CD8-positive, alpha-beta memory T cell (primary cell): Measurements from ENCODE around the gene CRYBA2. TPM values are rescaled to one million over a fixed set of nuclear protein-coding genes. Genes with fewer than 3 reads are reported as not detected.

Source experiments
- CTCF ChIA-PET: fragments of 350-600 bp; sonication (Branson Sonifier 250); formaldehyde crosslinking; loops from one replicate; lab custom pipeline; 2021; ENCODE audit warnings: antibody characterized with exemption; lab: Charles Lee
- POLR2A ChIA-PET: fragments of 350-600 bp; sonication (Branson Sonifier 250); formaldehyde crosslinking; loops from one replicate; lab custom pipeline; 2021; ENCODE audit warnings: antibody characterized with exemption; lab: Charles Lee
- DNase-seq, 5 donors: peaks; one replicate each; pipeline versions ENCODE4 v3.0.0 to v3.0.0-alpha.2; 2020 to 2022; ENCODE audit warnings: mixed read lengths in 1 of 5
- H3K27ac ChIP-seq: one replicate; pipeline ENCODE4 v1.7.0; 2013; ENCODE audit warnings: low read depth, mild to moderate bottlenecking, low read length, moderate library complexity
- H3K27me3 ChIP-seq: 2 replicates; pipeline ENCODE4 v1.7.0; 2013; ENCODE audit warnings: low read length, mild to moderate bottlenecking; ENCODE audit not compliant: insufficient read depth, poor library complexity, severe bottlenecking
- H3K36me3 ChIP-seq: 2 replicates; pipeline ENCODE4 v1.7.0; 2013; ENCODE audit warnings: mild to moderate bottlenecking, low read length, moderate library complexity; ENCODE audit not compliant: insufficient read depth
- H3K4me1 ChIP-seq: 2 replicates; pipeline ENCODE4 v1.7.0; 2013; ENCODE audit warnings: mild to moderate bottlenecking, low read length, moderate library complexity; ENCODE audit not compliant: insufficient read depth
- H3K4me3 ChIP-seq: 2 replicates; pipeline ENCODE4 v1.7.0; 2013; ENCODE audit warnings: mild to moderate bottlenecking, low read length
- H3K9me3 ChIP-seq: 2 replicates; pipeline ENCODE4 v1.7.0; 2013; ENCODE audit warnings: mild to moderate bottlenecking, low read length
- H3K27ac Mint-ChIP-seq, 8 donors: one replicate each; pipeline ENCODE4 v1.8.0; 2020 to 2021; ENCODE audit warnings: mixed read lengths in 8 of 8, mild to moderate bottlenecking in 6 of 8, inconsistent platforms in 3 of 8, moderate library complexity in 3 of 8
- H3K27me3 Mint-ChIP-seq, 2 donors: one replicate each; pipeline ENCODE4 v1.8.0; 2020 to 2021; ENCODE audit warnings: mixed read lengths in 2 of 2, mild to moderate bottlenecking in 1 of 2, moderate library complexity in 1 of 2
- H3K36me3 Mint-ChIP-seq, 3 donors: one replicate each; pipeline ENCODE4 v1.8.0; 2020 to 2021; ENCODE audit warnings: mixed read lengths in 3 of 3, inconsistent platforms in 1 of 3, mild to moderate bottlenecking in 1 of 3
- H3K4me1 Mint-ChIP-seq, 3 donors: one replicate each; pipeline ENCODE4 v1.8.0; 2020 to 2021; ENCODE audit warnings: mixed read lengths in 3 of 3, inconsistent platforms in 1 of 3, mild to moderate bottlenecking in 1 of 3
- H3K4me3 Mint-ChIP-seq, 7 donors: one replicate each; pipeline ENCODE4 v1.8.0; 2020 to 2021; ENCODE audit warnings: mixed read lengths in 7 of 7, mild to moderate bottlenecking in 6 of 7, moderate library complexity in 4 of 7, inconsistent platforms in 2 of 7
- H3K9me3 Mint-ChIP-seq, 5 donors: one replicate each; pipeline ENCODE4 v1.8.0; 2020 to 2022; ENCODE audit warnings: mixed read lengths in 5 of 5, mild to moderate bottlenecking in 3 of 5, moderate library complexity in 2 of 5, inconsistent platforms in 1 of 5
- polyA plus RNA-seq: library from polyadenylated mRNA; unstranded; fragments of 300-500 nt; fragmentation: Illumina TruSeq; gene quantifications from one replicate; pipeline ENCODE4 v1.2.3, GENCODE V29; 2021
- total RNA-seq, 2 experiments: library from RNA; stranded (reverse); gene quantifications; one replicate each; pipeline ENCODE4 v1.2.3, GENCODE V29; 2021

CRYBA2 gene, protein sequence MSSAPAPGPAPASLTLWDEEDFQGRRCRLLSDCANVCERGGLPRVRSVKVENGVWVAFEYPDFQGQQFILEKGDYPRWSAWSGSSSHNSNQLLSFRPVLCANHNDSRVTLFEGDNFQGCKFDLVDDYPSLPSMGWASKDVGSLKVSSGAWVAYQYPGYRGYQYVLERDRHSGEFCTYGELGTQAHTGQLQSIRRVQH
- total RNA-seq (not detected), polyA plus RNA-seq (not detected)

DNA sequence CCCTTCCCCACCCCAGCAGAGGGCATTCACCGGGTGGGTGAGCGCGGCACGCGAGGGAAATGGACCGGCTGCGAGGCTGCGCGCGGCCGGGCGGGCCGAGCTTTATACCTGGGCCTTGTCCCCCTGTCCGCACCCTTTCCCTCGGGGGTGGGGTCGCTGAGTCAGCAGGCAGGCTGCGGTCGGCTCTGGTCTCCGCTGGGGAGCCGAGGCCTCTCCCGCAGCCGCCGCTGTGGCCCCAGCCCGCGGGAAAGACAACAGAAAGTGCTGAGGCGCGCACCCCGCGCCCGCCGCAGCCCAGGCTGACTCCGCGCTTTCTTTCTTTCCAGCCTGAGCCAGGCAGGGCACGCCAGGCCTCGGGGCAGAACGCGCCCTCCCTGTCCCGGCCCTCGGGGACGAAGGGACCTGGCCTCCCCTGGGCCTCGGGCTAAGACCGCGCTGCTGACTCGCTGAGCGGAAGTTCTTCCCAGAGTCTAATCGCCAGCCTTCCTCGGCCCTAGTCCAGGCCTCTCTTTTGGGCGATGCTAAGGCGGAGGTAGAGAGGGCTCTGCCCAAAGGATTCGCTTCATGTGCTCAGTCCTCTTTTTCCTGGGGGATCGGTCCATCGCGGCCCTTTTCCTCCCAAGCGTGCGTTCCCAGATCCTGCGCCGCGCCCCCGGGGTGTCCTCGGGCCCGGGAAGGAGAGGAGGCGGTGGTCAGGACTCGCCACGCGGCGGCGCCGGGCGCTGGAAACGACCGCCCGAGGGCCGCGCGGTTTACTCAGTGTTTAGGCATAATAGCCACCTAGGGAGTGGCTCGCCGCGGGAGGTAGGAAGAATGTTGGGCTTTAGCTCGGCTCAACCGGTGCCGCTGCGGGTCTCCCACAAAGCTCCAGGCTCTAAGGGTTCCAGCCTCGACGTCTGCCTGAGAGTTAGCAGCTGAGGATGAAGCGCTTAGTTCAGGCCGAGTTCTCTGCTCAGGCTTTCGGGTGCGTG is at the start of gene CRYBA2:
TSS of gene CRYBA2 (minus strand) at position 78 of the 971 bp plus-strand sequence. CDS start 246 bp downstream, outside the sequence.
- Histone ChIP-seq H3K27ac (no peak within 1 kb of the TSS), H3K9me3 (no peaks in the 10 kb centered on the region), H3K4me3 (no peak within 1 kb of the TSS), H3K4me1 (peaks cover 12% of the 10 kb centered on the region), H3K27me3 (peaks cover 65% of the 10 kb centered on the region), H3K36me3 (no peaks in the 10 kb centered on the region)
- Mint-ChIP-seq H3K27me3 (peaks cover 68 to 90% of the 10 kb centered on the region in 2 donors), H3K4me3 (peak within 1 kb of the TSS in 4 of 7 donors; percentile 10 to 39 (median 26)), H3K9me3 (no peaks in the 10 kb centered on the region), H3K4me1 (peaks cover 2 to 27% (median 7%) of the 10 kb centered on the region in 3 donors), H3K36me3 (no peaks in the 10 kb centered on the region), H3K27ac (peak within 1 kb of the TSS in 1 of 8 donors; percentile 58)
- ChIA-PET POLR2A (no interaction called here), CTCF (interaction anchor here (1.4 to 3.9 kb wide), 4 partner anchors 11 to 95 kb away, joined by 4 to 28 read pairs (median 10); no protein-coding TSS in a partner anchor)
- no peak for DNase-seq

DNA sequence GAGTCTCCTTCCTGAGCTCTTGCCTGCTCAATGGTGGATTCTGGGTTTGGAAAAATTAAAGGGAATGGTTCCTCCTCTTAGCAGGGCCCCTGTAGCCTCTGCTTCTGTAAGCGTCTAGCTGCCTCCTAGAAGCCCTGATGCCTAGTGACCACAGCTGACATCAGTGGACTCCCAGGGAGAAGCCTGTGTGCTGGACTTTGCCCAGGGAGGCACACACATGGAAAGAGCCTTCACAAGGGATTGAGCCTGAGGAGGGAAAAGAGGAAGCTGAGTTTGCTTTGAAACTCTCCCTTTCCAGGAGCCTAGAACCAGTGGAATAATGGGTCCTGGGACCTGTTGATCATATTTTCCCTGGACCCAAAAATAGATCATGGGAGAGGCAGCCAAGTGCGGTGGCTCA is 49.5 kb upstream of the CRYBA2 start:
- Mint-ChIP-seq H3K9me3 (no peaks in the 10 kb centered on the region), H3K27ac (no peak overlapping the region), H3K27me3 (peaks cover 34 to 87% of the 10 kb centered on the region in 2 donors), H3K36me3 (no peaks in the 10 kb centered on the region), H3K4me1 (peaks cover 8 to 11% (median 10%) of the 10 kb centered on the region in 3 donors), H3K4me3 (no peak overlapping the region)
- POLR2A ChIA-PET: no interaction called here
- Histone ChIP-seq H3K4me3 (no peak overlapping the region), H3K4me1 (no peaks in the 10 kb centered on the region), H3K27me3 (peaks cover 10% of the 10 kb centered on the region), H3K9me3 (no peaks in the 10 kb centered on the region), H3K27ac (no peak overlapping the region), H3K36me3 (no peaks in the 10 kb centered on the region)
- no peak for DNase-seq
- CTCF ChIA-PET: interaction anchor here (2.2 to 5.4 kb wide), 3 partner anchors 13 to 63 kb away, joined by 5 to 27 read pairs (median 21); no protein-coding TSS in a partner anchor

DNA sequence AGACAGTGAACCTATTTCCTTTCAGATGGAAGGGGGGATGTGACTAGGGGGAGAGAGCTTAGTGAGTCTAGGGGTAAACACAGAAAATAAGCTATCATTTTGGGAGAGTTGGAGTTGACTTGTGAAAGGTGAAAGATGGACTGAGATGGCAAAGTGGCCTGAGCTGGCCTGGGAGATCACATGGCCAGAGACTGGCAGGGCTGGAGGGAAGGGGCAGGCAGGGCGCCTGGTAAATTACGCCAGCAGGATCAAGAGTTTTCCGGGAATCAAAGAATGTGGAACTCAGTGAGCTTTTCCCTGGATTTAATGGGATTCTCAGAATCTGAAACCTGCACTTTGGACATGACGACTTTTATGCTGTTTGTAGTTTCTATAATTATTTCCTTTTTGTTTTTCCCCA is 48.9 kb upstream of the CRYBA2 start:
- Mint-ChIP-seq H3K27me3 (peaks cover 36 to 87% of the 10 kb centered on the region in 2 donors), H3K9me3 (no peaks in the 10 kb centered on the region), H3K27ac (peak overlapping the region in 1 of 8 donors; percentile 77), H3K36me3 (no peaks in the 10 kb centered on the region), H3K4me3 (no peak overlapping the region), H3K4me1 (peaks cover 8 to 11% (median 10%) of the 10 kb centered on the region in 3 donors)
- Histone ChIP-seq H3K27ac (no peak overlapping the region), H3K4me3 (no peak overlapping the region), H3K27me3 (peaks cover 10% of the 10 kb centered on the region), H3K9me3 (no peaks in the 10 kb centered on the region), H3K36me3 (no peaks in the 10 kb centered on the region), H3K4me1 (no peaks in the 10 kb centered on the region)
- CTCF ChIA-PET: interaction anchor here (2.2 to 5.4 kb wide), 3 partner anchors 12 to 62 kb away, joined by 5 to 27 read pairs (median 21); no protein-coding TSS in a partner anchor
- no peak for DNase-seq
- POLR2A ChIA-PET: no interaction called here

DNA sequence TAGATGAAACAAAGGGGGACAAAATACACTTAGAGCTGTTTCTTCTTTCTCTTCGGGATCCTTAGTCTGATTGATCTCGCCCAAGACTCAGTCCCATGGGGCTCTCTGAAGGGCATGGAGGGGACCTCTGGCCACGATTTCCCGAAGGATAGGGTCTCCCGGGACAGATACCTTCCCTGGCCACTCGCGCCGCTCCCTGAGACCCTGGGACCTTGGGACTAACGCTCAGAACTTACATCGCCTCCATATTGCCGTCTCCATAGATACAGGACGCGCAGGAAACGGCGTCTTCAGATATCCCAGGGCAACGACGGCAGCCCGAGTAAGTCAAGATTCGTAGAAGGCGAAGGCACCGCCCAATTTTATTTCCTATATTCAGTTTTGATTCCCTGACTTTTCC is 48.0 kb upstream of the CRYBA2 start, which contains the start of gene CFAP65:
TSS of gene CFAP65 (minus strand) at position 265 of the 400 bp plus-strand sequence. CDS start 2,468 bp downstream, outside the sequence.
- Mint-ChIP-seq H3K36me3 (no peaks in the 10 kb centered on the region), H3K4me1 (peaks cover 8 to 11% (median 10%) of the 10 kb centered on the region in 3 donors), H3K9me3 (no peaks in the 10 kb centered on the region), H3K27me3 (peaks cover 35 to 80% of the 10 kb centered on the region in 2 donors), H3K4me3 (peak within 1 kb of the TSS in 6 of 7 donors; percentile 51 to 72 (median 60)), H3K27ac (peak within 1 kb of the TSS in 1 of 8 donors; percentile 77)
- Histone ChIP-seq H3K27me3 (peaks cover 10% of the 10 kb centered on the region), H3K27ac (no peak within 1 kb of the TSS), H3K4me1 (no peaks in the 10 kb centered on the region), H3K36me3 (no peaks in the 10 kb centered on the region), H3K9me3 (no peaks in the 10 kb centered on the region), H3K4me3 (no peak within 1 kb of the TSS)
- peak in 1 of 5 donors; percentile 25 for DNase-seq
- ChIA-PET POLR2A (interaction anchor here (0.8 kb wide), 1 partner anchor 20 kb away, joined by 3 read pairs; the partner anchor contains the start of gene IHH), CTCF (interaction anchor here (1.4 to 5.4 kb wide), 4 partner anchors 11 to 61 kb away, joined by 3 to 27 read pairs (median 13); no protein-coding TSS in a partner anchor)

DNA sequence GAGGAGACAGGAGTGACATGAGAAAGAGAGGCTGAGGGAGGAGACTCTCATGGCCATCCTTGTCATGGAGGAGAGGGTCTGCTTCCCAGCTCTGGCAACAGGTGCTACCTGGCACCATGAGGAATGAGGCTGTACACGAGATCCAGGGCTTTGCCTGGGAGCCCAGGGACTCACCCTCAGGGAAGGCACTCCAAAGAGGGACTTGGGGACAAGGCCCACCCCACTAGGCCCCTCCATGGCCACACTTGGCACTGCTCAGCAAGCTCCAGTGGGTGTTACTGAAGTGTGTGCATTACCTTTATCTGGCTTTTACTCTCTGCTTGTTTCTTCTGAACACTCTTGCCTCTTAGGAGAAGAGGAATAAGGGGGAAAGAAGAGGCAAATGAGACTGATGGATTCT is 45.4 kb upstream of the CRYBA2 start:
- H3K27ac Mint-ChIP-seq: no peak overlapping the region
- peaks cover 10% of the 10 kb centered on the region for H3K27me3 ChIP-seq
- POLR2A ChIA-PET: no interaction called here

DNA sequence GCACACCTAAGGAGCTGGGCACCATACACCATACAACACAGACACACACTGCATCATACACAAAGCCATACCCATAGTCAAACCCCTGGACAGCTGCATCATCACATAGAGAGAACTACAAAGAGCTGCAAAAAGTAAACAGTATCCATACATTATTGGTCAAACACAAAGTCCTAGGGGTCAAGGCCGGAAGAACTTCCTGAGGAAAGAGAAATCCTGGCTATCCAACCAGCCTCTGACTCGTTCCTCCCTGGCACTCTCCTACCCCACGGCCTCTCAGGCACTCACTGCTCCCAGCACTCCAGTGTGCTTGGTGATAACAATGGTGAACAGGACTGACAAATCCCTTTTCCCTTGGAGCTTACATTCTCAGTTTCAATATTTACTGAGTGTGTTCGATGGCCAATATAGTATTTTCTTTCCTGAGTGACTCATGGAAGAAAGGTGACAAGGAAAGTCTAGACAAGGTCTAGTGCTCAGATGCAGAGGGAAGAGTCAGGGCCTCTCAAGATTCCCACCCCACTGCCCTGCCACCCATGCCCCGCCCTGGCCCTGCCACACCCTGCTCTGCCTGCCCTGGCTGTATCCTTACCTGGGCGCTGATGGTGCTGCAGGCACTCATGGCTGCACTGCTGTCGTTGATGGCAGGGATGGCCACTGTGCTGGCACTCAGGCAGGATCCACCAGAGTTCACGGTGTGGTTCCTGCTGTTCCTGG is 44.7 kb upstream of the CRYBA2 start:
- peaks cover 10% of the 10 kb centered on the region for H3K27me3 ChIP-seq
- CTCF ChIA-PET: interaction anchor here (0.7 to 1.7 kb wide), 3 partner anchors 8 to 122 kb away, joined by 3 to 6 read pairs (median 3); no protein-coding TSS in a partner anchor
- no peak overlapping the region for H3K27ac Mint-ChIP-seq
- no peak overlapping the region for H3K4me3 Mint-ChIP-seq
- H3K4me1 ChIP-seq: no peaks in the 10 kb centered on the region
- no peaks in the 10 kb centered on the region for H3K9me3 ChIP-seq
- DNase-seq: no peak
- POLR2A ChIA-PET: no interaction called here
- no peak overlapping the region for H3K4me3 ChIP-seq
- H3K27ac ChIP-seq: no peak overlapping the region
- no peaks in the 10 kb centered on the region for H3K36me3 ChIP-seq
- no peaks in the 10 kb centered on the region for H3K9me3 Mint-ChIP-seq
- H3K36me3 Mint-ChIP-seq: no peaks in the 10 kb centered on the region
- peaks cover 8 to 11% (median 10%) of the 10 kb centered on the region in 3 donors for H3K4me1 Mint-ChIP-seq
- peaks cover 29 to 86% of the 10 kb centered on the region in 2 donors for H3K27me3 Mint-ChIP-seq

More for the DNA sequence above, 45.4 kb upstream of the CRYBA2 start:
- Mint-ChIP-seq H3K4me1 (peaks cover 8 to 11% (median 10%) of the 10 kb centered on the region in 3 donors), H3K36me3 (no peaks in the 10 kb centered on the region), H3K27me3 (peaks cover 32 to 85% of the 10 kb centered on the region in 2 donors), H3K4me3 (no peak overlapping the region), H3K9me3 (no peaks in the 10 kb centered on the region)
- H3K4me3 ChIP-seq: no peak overlapping the region
- H3K9me3 ChIP-seq: no peaks in the 10 kb centered on the region
- DNase-seq: no peak
- H3K36me3 ChIP-seq: no peaks in the 10 kb centered on the region
- no peak overlapping the region for H3K27ac ChIP-seq
- CTCF ChIA-PET: interaction anchor here (0.9 to 1.7 kb wide), 2 partner anchors 117 to 121 kb away, joined by 3 to 6 read pairs; no protein-coding TSS in a partner anchor
- H3K4me1 ChIP-seq: no peaks in the 10 kb centered on the region

DNA sequence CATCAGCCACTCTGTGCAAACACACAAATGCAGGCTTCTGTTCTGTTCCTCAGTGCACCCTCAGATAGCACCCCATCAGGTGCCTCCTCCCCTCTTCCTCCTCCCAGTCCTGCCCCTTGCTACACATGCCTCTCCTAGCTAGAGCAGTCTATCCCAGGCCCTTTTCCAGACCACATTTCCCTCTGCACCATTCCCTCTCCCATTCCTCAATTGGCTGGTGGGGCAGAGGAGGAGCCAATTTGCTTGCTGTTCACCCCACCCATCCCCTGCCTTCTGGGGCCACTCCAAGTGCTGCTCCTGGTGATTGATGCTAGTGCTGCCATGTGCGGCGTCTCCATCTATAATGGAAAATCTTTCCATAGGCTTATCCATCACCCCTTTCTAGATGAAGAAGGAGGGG is 42.7 kb upstream of the CRYBA2 start:
- H3K9me3 ChIP-seq: no peaks in the 10 kb centered on the region
- Mint-ChIP-seq H3K27me3 (peaks cover 31 to 82% of the 10 kb centered on the region in 2 donors), H3K4me1 (peaks cover 0 to 2% (median 1%) of the 10 kb centered on the region in 3 donors), H3K27ac (no peak overlapping the region), H3K4me3 (no peak overlapping the region), H3K9me3 (no peaks in the 10 kb centered on the region), H3K36me3 (no peaks in the 10 kb centered on the region)
- H3K36me3 ChIP-seq: no peaks in the 10 kb centered on the region
- H3K27ac ChIP-seq: no peak overlapping the region
- H3K4me3 ChIP-seq: no peak overlapping the region
- CTCF ChIA-PET: interaction anchor here (1.3 kb wide), 1 partner anchor 22 kb away, joined by 3 read pairs; no protein-coding TSS in a partner anchor
- POLR2A ChIA-PET: no interaction called here
- peaks cover 10% of the 10 kb centered on the region for H3K27me3 ChIP-seq
- no peaks in the 10 kb centered on the region for H3K4me1 ChIP-seq
- no peak for DNase-seq
